ENCODE results near the gene SHISAL2A.

The SHISAL2A gene

GRCh38 chr1:52659851-52660596, 27.1 kb downstream of the SHISAL2A start:
- no peak for DNase-seq (ENCODE audit: low read depth)

- DNase-seq (ENCODE audit: low read depth) = no peak
Observed at GRCh38 chr1:52660807-52661206, 27.8 kb downstream of the SHISAL2A start.

DNA sequence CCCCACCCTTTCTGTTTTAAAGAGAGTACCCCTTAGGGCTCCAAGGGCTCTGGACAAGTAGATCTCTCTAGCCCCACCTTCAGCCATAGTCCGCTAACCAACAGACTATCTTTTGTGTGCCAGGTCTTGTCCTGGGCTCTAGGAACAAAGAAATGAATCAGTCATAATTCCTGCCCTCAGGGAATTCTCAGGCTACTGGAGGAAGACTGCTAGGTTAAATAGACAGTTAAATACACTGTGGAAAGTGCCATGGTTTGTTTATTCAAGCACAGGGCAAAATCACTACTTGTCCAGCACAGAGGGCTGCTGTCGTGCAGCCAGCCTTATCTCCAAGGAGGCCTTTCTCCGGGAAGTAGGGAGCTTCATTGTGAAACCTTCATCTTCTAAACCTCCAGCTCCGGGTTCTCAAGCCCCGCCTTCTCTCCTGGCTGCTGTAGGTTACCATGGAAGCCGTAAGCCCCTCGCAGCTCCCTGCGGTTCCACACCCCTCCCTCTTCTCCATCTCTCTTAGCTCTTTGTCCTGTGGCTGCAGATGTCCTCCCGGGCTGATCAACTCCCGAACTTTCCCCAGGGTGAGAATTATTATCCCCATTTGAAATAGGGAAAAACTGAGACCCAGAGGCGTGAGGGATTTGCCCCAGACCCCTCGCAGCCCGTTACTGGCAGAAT, 29.8 kb downstream of the SHISAL2A start:
- DNase-seq (ENCODE audit: low read depth) = no peak

DNA sequence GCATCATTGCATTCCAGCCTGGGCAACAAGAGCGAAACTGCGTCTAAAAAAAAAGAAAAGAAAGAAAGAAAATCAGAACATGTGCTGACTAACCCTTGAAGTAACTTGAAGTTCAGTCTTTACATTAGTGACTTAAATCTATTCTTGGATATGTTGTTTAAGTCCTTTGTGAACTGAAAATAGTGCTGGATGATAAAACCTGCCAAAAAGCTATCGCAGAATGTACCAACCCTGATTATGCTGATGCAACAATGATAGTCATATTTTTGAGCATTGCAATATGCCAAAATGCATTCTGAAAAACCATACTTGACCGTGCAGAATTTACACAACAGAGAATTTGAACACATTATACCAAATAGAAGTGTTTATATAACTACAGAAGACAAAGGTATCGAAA, 30.7 kb downstream of the SHISAL2A start:
- DNase-seq (ENCODE audit: low read depth) = no peak

GRCh38 chr1:52665006-52665941, 32.3 kb downstream of the SHISAL2A start:
- no peak for DNase-seq (ENCODE audit: low read depth)

- no peak for DNase-seq (ENCODE audit: low read depth)
Observed at GRCh38 chr1:52667290-52667689, 34.3 kb downstream of the SHISAL2A start.

GRCh38 chr1:52667984-52668383, 35.0 kb downstream of the SHISAL2A start:
- no peak for DNase-seq (ENCODE audit: low read depth)

DNA sequence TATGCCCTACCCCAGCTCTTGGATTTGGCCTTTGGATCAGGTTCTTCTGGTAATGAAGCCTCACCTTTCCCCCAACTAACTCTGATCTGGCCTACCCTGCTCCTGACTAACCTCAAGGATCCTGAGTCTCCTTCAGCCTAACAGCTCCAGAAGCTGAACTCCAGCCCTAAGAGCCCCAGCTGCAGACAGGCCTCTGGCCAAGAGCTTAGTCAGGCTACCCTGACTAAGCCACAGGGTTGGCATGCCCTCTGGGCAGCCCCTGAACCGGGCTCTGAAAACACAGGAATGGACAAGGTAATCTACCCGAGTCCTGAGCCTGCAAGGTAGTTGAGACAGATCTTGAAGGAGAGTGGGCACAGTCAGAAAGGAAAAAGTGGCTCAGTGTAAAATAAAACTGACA, 35.7 kb downstream of the SHISAL2A start:
- no peak for DNase-seq (ENCODE audit: low read depth)

DNA sequence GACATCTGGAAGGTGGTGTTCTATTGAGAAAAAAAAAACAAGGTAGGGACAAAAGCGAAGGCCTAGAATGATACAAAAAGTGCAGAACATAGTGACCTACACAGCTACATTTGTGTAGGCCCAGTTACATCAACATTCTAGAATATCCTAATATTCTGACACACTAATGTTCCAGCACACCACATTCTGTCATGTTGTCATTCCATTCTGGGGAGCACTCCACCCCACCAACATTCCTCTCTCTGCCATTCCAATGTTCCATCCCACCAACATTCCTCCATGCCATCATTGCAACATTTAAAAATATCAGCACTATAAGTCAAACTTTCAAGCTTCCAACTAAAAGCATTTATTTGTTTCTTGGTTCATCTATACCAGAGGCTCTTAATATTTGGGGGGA, 36.7 kb downstream of the SHISAL2A start:
- no peak for DNase-seq (ENCODE audit: low read depth)

DNA sequence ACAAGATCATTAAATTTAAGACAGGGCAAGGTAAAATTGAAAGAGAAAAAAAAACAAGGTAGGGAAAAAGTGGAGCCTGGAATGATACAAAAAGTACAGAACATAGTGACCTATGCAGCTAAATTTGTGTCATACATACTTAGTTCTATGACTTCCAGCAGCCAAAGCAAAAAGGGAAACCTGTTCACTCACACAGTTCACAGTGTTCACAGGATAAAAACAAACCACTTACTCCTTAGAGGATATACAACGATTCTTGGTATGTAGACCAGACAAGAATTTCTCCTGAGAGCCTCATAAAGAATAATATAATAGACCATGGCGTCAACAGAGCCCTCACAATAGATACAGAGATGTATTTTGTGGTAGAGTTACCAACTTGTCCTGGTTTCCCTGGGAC, 37.6 kb downstream of the SHISAL2A start:
- no peak for DNase-seq (ENCODE audit: low read depth)

GRCh38 chr1:52672946-52673345, 40.0 kb downstream of the SHISAL2A start:
- no peak for DNase-seq (ENCODE audit: low read depth)

DNA sequence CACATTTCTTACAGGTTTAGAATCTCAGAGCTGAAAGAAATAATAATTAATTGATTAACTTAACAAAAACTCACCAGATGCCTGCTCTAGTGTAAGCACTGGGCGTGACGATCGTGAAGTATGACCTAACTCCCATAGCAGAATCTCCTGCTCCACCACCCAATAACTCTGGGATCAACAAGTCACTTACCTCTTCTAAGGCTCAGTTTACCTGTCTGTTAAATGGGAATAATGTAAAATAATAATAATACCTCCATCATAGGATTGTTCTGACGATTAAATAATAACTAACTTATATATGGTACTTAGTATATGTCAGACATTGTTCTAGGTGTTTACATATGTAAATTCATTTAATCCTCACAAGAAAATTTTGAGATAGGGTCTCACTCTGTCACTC, 40.5 kb downstream of the SHISAL2A start:
- DNase-seq (ENCODE audit: low read depth) = no peak

GRCh38 chr1:52674497-52675384, 41.8 kb downstream of the SHISAL2A start:
- no peak for DNase-seq (ENCODE audit: low read depth)

DNA sequence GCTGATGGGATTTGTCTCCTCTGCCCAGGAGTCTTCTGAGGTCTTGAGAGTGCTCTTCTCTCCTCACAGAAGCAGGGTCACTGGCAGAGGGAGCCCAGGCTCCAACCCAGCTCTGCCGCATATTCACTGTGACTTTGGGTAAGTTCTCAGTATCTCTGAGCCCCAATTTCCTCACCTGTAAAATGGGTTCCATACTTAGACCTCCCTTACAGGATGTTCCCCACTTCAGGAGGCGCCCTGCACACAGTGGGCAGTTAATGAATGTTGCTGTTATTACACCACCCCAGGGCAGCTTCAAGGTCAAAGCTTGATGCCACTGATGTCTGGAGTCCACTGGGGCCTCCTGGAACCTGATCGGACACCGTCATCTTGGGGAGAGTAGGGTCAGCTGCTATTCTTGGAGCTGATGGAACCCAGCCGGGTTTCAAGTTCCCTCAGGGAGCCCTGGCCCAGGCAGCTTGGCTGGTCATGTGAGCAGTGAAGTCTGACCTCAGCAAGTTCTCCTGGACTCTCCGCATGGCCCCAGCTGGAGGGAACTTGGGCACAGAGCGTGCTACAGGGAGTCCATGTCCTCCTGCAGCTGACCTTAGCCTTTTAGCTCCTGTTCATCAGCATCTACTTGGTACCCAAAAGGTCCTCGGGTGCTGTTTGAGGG, 43.4 kb downstream of the SHISAL2A start:
- no peak for DNase-seq (ENCODE audit: low read depth)

GRCh38 chr1:52677076-52677806, 44.3 kb downstream of the SHISAL2A start:
- DNase-seq (ENCODE audit: low read depth) = no peak

- DNase-seq (ENCODE audit: low read depth) = no peak
Observed at GRCh38 chr1:52679048-52679447, 46.1 kb downstream of the SHISAL2A start.

- DNase-seq (ENCODE audit: low read depth) = no peak
Observed at GRCh38 chr1:52679498-52679897, 46.5 kb downstream of the SHISAL2A start.

DNA sequence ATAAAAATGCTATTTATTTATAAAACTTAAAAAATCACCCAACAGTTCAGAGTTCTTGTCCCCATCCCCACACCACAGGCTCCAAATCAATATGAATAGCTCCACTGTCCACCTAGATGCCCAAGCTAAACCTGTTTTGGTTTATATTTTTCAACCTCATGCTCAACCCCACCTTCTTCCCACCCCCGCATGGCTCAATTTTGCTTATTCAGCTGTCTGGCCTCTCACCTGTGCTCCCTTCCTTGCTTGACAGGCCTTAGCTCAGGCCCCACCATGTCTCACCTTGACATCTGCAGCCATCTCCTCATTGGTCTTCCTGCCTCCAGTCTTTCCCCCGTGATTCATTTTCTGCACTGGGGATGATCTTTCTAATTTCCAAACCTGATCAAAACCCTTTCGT, 47.4 kb downstream of the SHISAL2A start:
- DNase-seq (ENCODE audit: low read depth) = no peak

GRCh38 chr1:52681136-52681535, 48.2 kb downstream of the SHISAL2A start:
- DNase-seq (ENCODE audit: low read depth) = no peak

GRCh38 chr1:52683367-52683940, 50.5 kb downstream of the SHISAL2A start:
- DNase-seq (ENCODE audit: low read depth) = no peak
